Measurements from ENCODE around the gene PRKG1.

PRKG1 gene

GRCh38 chr10:51074238-51075028 lies at the start of gene PRKG1:
Gene PRKG1, plus strand, starts transcription at chr10:51074487.
- DNase-seq: no peak

GRCh38 chr10:51028420-51028819 lies 45.9 kb upstream of the PRKG1 start:
- no peak for DNase-seq

- no peak for DNase-seq
Measured at GRCh38 chr10:51029172-51029641, 45.1 kb upstream of the PRKG1 start.

GRCh38 chr10:51030480-51030879 lies 43.8 kb upstream of the PRKG1 start:
- DNase-seq: no peak

- DNase-seq: no peak
Measured at GRCh38 chr10:51031950-51032349, 42.3 kb upstream of the PRKG1 start.

- no peak for DNase-seq
Measured at GRCh38 chr10:51034769-51035168, 39.5 kb upstream of the PRKG1 start.

GRCh38 chr10:51035344-51035743 lies 38.9 kb upstream of the PRKG1 start:
- no peak for DNase-seq

- DNase-seq: no peak
Measured at GRCh38 chr10:51045871-51046270, 28.4 kb upstream of the PRKG1 start.

GRCh38 chr10:51046654-51047053 lies 27.6 kb upstream of the PRKG1 start:
- DNase-seq: no peak

GRCh38 chr10:51047857-51048256 lies 26.4 kb upstream of the PRKG1 start:
- no peak for DNase-seq

GRCh38 chr10:51048792-51049191 lies 25.5 kb upstream of the PRKG1 start:
- DNase-seq: no peak

- DNase-seq: no peak
Measured at GRCh38 chr10:51052163-51052562, 22.1 kb upstream of the PRKG1 start.

- no peak for DNase-seq
Measured at GRCh38 chr10:51057925-51058324, 16.4 kb upstream of the PRKG1 start.

- no peak for DNase-seq
Measured at GRCh38 chr10:51063166-51063565, 11.1 kb upstream of the PRKG1 start.

- DNase-seq: no peak
Measured at GRCh38 chr10:51063659-51064535, 10.4 kb upstream of the PRKG1 start.

GRCh38 chr10:51066231-51066630 lies 8.1 kb upstream of the PRKG1 start:
- no peak for DNase-seq

- DNase-seq: no peak
Measured at GRCh38 chr10:51072210-51072609, 2.1 kb upstream of the PRKG1 start.

GRCh38 chr10:51072921-51073434 lies 1.3 kb upstream of the PRKG1 start:
- no peak for DNase-seq

GRCh38 chr10:51073453-51074237 lies 642 bp upstream of the PRKG1 start:
- DNase-seq: no peak

- no peak for DNase-seq
Measured at GRCh38 chr10:51075043-51075872, 971 bp downstream of the PRKG1 start.

- DNase-seq: no peak
Measured at GRCh38 chr10:51075873-51076229, 1.6 kb downstream of the PRKG1 start.

GRCh38 chr10:51076299-51076841 lies 2.1 kb downstream of the PRKG1 start:
- DNase-seq: no peak

Data from activated CD4-positive, alpha-beta T cell treated with anti-CD3 and anti-CD28 coated beads, Interleukin-10, Interleukin-2, amounts not matched to agents 100 ng/mL and 50 ng/mL, durations not matched to agents 16 hours and 8 hours (primary cell).